SKM-1 treated with dmso at 0.1 percent for 144 hours (cell line): ENCODE measurements around the gene LRMDA.

ENCODE experiments used
- DNase-seq: peaks from one replicate; lab custom pipeline; 2025; ENCODE audit not compliant: unreplicated experiment; lab: John Stamatoyannopoulos, UW

The LRMDA gene

GRCh38 chr10:76091926-76092325 is 660.5 kb downstream of the LRMDA start:
- no peak for DNase-seq

- no peak for DNase-seq
Observed at GRCh38 chr10:76106611-76107010, 675.2 kb downstream of the LRMDA start.

- DNase-seq, result no peak
Observed at GRCh38 chr10:76108563-76109359, 677.3 kb downstream of the LRMDA start.

DNA sequence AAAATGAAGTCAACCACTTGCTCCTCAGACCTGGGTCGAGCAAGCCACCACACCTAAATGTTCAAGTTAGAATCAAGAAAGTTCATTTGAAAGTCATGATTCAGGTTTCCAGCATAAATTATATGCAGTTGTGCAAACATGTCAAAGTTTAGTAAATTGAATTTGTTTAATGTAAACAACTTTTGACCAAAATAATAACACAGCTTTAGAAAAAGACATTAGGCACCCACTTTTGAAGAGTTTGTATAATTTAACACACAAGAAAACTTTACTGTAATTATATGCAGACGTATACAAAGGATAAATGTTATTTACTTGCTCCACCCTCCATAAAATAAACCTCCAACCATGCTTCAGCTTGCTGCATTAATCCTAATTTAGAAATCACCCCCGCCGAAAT is 680.0 kb downstream of the LRMDA start:
- DNase-seq, result no peak

- no peak for DNase-seq
Observed at GRCh38 chr10:76111986-76112825, 680.8 kb downstream of the LRMDA start.

DNA sequence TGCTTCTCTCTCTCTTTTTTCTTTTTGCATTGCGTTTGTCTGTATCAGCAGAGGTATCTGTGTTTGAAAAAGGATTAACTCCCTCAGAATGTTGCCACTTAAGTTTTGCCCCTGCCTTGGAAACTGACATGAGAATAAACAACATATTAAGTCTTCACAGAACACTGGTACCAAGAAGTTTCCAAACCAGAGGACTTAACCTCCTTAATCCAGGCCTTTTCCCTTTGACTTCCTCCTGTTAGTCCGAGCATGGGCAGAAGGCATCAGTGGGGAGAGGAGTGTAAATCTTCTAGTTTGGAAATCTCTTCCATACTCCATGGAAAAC is 681.4 kb downstream of the LRMDA start:
- DNase-seq, result no peak

GRCh38 chr10:76113952-76114351 is 682.5 kb downstream of the LRMDA start:
- DNase-seq, result no peak

DNA sequence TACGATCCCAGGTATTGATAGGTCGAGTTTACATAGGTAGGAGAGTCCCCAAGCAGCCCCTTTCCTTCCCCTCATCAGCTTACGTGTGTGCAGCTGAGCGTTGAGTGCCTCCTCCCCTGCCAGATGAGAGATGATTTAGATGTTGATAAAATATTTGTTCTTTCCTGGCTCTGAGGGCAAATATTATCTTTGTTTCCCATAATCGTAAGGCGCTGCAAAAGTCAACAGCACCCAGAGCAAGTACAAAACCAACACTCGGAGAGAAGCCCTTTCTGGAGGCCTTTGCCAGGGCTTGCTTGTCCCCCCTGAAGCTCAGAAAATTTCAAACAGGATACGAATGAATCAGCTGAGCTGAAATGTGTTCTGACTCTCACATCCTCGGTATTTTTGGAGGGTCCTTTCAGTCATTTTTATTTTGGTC is 683.2 kb downstream of the LRMDA start:
- DNase-seq, result no peak

DNA sequence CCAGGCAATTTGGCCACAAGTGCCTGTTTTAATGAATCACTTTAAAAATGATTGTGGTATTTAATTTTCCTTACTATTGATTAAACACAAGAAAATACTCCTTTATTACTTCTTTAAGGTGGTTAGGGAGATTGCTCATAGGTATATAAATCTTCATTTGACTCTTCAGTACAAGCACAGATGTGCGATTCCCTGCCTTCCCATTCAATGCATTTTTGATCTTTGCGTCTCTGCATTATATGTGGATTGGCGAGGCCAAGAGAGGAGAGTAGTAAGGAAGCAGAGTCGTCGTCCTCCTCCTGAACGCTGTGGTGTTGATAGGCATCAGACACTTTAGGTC is 683.7 kb downstream of the LRMDA start:
- no peak for DNase-seq

DNA sequence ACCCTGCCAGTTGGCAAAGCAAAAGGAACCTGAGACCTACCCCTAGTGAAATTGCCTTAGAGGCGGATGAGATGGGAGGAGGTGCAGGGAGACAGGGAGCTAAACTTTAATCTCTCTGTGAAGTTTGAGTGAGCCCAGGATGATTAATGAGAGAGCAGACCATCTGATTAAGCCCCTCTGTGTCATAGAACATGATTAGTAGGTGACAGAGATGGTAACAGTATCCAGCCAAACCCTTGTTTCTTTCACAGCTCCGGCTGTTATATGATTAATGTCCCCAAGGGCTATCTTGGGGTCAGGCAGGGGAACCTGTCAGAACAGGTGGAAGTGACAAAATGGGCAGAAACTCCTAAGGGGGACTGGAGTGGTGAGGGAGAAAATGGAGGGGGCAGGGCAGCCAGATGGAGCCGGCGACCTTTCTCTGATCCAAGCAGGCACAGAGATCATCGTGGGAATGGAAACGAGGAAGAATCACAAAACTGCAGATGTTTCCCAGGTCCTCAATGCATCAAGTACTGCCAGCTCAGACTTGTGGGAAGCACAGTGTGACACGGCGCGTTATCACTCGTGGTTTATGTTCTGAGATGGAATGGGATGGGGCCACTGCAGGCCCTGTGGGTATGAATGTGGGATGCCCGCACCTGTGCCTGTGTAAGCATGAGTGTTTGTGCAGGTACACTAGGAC is 684.2 kb downstream of the LRMDA start:
- no peak for DNase-seq

DNA sequence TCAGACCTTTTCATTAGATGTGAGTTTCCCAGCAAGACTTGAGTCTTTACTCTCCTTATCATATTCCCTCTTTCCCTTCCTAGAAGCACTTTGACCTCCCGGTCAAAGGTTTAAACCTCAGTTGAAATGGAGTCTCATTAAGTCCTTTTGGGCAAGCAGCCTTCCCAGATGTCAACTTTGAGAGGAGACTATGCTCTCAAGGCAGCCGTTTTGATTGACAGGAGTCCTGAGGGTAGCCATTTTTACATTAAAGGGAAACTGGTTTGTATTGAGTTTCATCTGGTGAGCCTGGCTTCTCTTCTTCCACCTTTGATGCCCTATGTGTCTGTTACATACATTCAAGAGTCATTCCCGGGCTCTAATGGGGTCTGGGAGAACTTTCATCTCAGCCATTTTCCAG is 685.1 kb downstream of the LRMDA start:
- DNase-seq, result no peak

DNA sequence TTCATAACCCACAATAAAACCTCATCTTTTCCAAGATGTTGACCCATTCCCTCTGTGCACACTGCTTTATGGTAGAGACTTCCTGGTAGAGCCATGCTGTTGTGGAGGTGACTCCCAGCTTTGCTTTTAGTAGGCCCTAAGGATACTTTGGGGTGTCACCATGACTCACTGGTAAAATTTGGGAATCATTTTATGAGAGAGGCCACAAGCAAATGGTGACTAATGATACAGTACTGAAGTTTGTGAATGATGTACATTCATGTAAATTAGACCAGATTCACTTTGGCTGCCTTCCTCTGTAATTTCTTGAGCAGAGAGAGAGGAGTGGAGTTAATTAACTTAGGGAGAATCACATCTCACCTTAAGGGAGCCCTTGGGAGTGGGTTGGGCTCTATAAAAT is 686.5 kb downstream of the LRMDA start:
- DNase-seq, result no peak

DNA sequence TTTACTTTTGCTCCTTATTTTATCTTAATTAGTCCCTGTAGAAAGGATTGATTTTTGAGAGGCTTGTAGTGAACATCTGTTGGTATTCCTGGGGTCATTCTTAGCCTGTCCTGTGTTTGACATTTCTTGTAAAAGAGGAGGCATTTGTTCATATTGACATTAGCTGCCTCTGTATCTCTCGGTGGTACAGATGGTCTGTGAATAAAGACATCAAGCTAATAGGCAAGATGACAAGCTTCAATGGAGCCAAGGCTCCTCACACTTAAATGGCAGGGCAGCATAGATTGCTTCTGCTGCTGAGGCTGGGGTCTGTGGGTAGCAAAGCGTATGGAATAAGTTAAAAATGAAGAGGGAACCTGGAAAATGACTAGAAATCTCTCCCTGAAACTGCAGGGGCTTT is 687.6 kb downstream of the LRMDA start:
- DNase-seq, result no peak

DNA sequence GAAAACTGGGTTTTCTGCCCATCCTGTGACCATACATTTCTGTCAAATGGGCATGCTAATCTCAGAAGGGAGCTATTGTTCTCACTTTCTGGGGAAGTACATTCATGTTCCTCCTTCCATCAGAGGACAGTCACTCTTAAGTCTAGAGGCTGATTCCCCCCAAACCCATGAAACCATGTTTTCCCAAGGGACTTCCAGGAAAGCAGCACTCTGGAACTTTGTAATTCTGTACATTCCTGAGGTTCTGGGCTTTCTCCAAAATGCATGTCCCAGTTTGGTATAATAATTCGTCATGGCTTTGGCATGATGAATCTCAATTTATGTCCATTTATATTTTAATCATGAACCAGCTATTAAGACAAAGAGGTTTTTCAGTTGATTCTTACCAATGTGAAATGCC is 688.1 kb downstream of the LRMDA start:
- no peak for DNase-seq

GRCh38 chr10:76122056-76122455 is 690.6 kb downstream of the LRMDA start:
- no peak for DNase-seq

GRCh38 chr10:76124280-76124679 is 692.9 kb downstream of the LRMDA start:
- DNase-seq, result no peak

DNA sequence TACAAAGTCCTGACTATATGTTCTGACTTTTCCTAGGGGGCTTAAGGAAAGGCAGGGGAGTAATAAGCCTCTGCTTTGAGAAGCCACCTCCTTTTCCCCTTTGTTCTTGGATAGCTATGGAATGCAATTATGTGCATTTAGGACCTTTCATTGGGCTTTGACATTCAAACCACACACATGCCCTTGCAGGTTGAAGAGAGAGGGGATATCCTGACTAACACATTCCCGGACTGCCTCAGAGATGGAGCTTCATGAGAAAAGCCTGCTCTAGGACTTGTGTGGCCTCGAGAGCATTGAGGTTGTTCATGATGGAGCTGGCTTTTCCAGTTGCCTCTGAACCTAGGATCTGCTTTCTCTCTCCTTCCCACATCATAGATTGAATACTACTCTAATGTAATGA is 694.5 kb downstream of the LRMDA start:
- no peak for DNase-seq

DNA sequence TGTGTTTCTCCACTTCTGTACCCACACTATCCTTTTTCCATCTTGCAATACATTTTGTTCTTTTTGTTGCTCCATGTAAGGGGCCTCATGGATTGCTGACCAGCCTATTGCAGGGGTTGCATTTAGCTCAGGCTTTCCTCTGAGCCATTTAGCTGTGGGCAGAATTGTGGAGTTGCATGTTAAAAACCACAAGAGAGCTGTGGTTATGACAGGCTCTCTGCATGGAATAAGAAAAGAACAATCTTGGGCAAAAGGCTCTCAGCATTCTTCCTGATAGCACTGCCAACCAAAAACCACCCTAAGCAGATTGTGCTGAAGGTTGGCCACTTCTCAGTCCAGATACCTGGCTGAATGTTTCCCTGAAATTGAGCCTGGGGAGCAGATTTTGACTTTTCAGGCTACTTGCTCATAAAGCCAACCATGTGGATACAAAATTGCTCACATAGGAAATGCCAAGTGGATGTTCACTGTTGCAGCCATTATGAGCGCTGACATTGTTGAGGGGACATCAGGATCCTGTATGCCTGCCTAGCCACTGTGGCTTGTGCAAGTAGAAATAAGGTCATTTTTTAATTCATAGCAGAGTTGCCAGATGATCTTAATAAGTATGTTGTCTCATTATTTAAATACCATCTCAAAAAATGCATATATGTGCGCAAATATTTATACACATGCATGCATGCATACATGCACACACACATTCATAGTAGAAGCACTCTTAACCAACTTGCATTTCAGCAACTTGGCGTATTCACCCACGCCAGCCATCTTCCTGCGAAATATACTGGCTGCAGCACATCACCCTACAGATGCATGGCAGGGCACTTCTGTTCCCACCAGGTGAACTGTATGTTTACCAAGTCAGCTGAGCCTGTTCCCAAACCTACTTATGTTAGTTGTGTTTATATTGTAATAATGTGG is 695.4 kb downstream of the LRMDA start:
- peak; percentile 33 for DNase-seq

- DNase-seq, result no peak
Observed at GRCh38 chr10:76127984-76128589, 696.7 kb downstream of the LRMDA start.

DNA sequence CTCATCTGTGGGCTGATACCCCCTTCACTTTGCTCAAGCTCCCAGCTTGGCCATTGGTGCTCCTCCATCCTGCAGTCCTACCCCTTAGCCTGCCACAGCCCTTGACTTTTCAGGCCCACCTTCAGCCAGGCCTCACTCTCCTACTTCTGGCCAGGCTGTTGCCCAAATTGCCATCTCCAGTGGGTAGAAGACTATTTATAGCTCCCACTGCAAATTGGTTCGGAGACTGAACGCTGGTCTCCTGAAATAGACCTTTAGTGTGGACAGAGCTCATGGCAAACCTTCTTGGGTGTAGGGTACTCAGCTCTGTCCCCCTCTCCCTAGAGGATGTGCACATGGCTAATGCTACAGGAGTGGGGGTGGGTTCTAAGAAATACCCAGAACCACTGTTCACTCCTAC is 697.8 kb downstream of the LRMDA start:
- no peak for DNase-seq

DNA sequence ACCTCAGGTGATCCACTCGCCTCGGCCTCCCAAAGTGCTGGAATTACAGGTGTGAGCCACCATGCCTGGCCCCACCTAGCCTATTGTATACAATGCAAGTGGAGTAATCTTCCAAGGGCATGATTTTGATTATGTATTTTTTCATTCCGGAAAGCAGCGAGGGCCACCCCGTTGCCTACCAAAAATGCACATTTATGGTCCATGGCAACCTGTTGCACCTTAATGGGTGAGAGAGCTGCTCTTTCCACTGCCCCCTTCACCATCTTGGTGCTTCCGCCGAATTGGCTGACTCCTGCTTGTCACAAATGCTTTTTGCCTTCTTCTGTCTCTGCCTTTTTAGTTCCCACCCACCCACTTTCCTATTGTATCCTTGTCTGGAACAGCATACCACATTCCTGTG is 699.5 kb downstream of the LRMDA start:
- no peak for DNase-seq
